Activated CD4-positive, CD25-positive, alpha-beta regulatory T cell treated with anti-CD3 and anti-CD28 coated beads, Interleukin-2, amount 50 U/mL, for 16 hours (primary cell): Measurements from ENCODE around the gene CPNE4.
"Not testable (repeated sequence)": the region's sequence is repeated elsewhere in the genome, so short reads cannot be mapped to it uniquely, and the experiment has no call there.

Experiments used
- DNase-seq: peaks from one replicate; pipeline ENCODE4 v3.0.0-alpha.2; 2020; ENCODE audit warnings: low read depth, low spot score

CPNE4 gene

GRCh38 chr3:131540143-131540542 lies 494.7 kb downstream of the CPNE4 start:
- DNase-seq, result no peak

GRCh38 chr3:131538968-131539367 lies 495.8 kb downstream of the CPNE4 start:
- DNase-seq, result no peak

GRCh38 chr3:131537531-131537930 lies 497.3 kb downstream of the CPNE4 start:
- no peak for DNase-seq

GRCh38 chr3:131535596-131535995 lies 499.2 kb downstream of the CPNE4 start:
- DNase-seq, result no peak

GRCh38 chr3:131535131-131535530 lies 499.7 kb downstream of the CPNE4 start:
- DNase-seq, result no peak

- no peak for DNase-seq
Observed at GRCh38 chr3:131532645-131533044, 502.2 kb downstream of the CPNE4 start.

GRCh38 chr3:131530843-131531242 lies 504.0 kb downstream of the CPNE4 start:
- DNase-seq, result no peak

GRCh38 chr3:131530388-131530787 lies 504.4 kb downstream of the CPNE4 start:
- DNase-seq, result no peak

GRCh38 chr3:131526801-131527347 lies 507.9 kb downstream of the CPNE4 start:
- DNase-seq, result no peak

GRCh38 chr3:131518680-131519079 lies 516.1 kb downstream of the CPNE4 start:
- DNase-seq, result no peak

- no peak for DNase-seq
Observed at GRCh38 chr3:131505421-131505820, 529.4 kb downstream of the CPNE4 start.

GRCh38 chr3:131503320-131503635 lies 531.5 kb downstream of the CPNE4 start:
- DNase-seq, result no peak

- peak; percentile 68 for DNase-seq
Observed at GRCh38 chr3:131502530-131503319, 532.1 kb downstream of the CPNE4 start, which contains the start of gene MRPL3. TSS of gene MRPL3 (minus strand) at chr3:131502971. CDS start at chr3:131502821, 150 bp downstream.

GRCh38 chr3:131501949-131502348 lies 532.9 kb downstream of the CPNE4 start:
- no peak for DNase-seq

GRCh38 chr3:131494706-131495105 lies 540.1 kb downstream of the CPNE4 start:
- DNase-seq, result no peak

- no peak for DNase-seq
Observed at GRCh38 chr3:131491775-131492174, 543.0 kb downstream of the CPNE4 start.

- DNase-seq, result no peak
Observed at GRCh38 chr3:131491084-131491483, 543.7 kb downstream of the CPNE4 start.

- DNase-seq, result not testable (repeated sequence)
Observed at GRCh38 chr3:131486545-131486944, 548.3 kb downstream of the CPNE4 start.

GRCh38 chr3:131485119-131485518 lies 549.7 kb downstream of the CPNE4 start:
- DNase-seq, result no peak

- DNase-seq, result no peak
Observed at GRCh38 chr3:131484496-131485111, 550.2 kb downstream of the CPNE4 start.
